ENCODE measurements around the gene LOC128125822.

The LOC128125822 gene

DNA sequence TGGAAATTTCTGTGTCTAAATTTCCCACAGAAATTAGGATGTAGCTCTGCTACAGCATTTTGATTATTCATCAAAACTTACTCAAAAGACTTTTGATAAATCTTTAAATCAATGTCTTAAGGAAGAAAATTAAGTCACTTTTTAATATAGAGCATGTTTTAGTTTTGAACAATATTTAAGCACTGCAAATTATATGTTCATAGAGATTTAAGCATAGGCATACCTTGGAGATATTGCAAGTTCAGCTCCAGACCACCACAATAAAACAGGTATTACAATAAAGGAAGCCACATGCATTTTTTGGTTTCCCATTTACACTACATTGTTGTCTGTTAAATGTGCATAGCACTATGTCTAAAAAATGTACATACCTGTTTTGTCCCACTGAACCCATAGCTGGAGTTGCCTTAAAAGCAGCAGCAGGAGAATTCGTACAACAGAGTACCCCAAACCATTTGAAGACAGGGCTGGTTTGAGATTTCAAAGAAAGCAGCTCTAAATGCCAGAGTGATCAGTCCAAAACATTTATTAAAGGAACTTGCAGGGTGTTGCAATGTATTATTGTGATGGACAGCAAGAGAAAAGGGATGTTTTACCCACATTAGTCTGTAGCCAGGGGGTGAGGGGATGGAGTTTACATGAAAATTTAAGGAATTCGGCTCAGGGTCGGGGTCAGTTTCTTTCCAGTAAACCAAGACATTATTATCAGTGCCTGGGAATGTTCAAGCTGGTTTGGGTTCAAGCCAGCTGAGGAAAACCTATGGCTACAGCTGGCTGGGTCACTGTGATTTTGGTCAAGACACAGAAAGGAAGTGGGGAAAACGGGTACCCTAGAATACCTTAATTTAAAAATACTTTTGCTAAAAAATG lies 6.3 kb upstream of the LOC128125822 start:
- no peaks in the 10 kb centered on the region for H3K79me2 ChIP-seq (ENCODE audit: control insufficient read depth, insufficient read depth, low read length)
- no peak for FAIRE-seq
- in situ Hi-C loops (cut with MboI), result no loop called here
- no peak for TF ChIP-seq FOS (IDR thresholded peaks at IDR 0.05; ENCODE audit: borderline replicate concordance, extremely low read depth, insufficient read length)
- TF ChIP-seq CHD1 (IDR thresholded peaks at IDR 0.05; ENCODE audit: low read depth, low read length), result no peak
- no peak for TF ChIP-seq RCOR1 (conservative IDR thresholded peaks at IDR 0.05; ENCODE audit: low read depth, low read length)
- TF ChIP-seq MTA2 (IDR thresholded peaks at IDR 0.05; ENCODE audit: low read depth), result no peak
- TF ChIP-seq ZBTB4 (CRISPR knock-in tag; IDR thresholded peaks at IDR 0.05), result no peak
- TF ChIP-seq FOXK2 (IDR thresholded peaks at IDR 0.05), result no peak
- TF ChIP-seq ZNF592 (IDR thresholded peaks at IDR 0.05), result no peak
- TF ChIP-seq, protein P1, sequence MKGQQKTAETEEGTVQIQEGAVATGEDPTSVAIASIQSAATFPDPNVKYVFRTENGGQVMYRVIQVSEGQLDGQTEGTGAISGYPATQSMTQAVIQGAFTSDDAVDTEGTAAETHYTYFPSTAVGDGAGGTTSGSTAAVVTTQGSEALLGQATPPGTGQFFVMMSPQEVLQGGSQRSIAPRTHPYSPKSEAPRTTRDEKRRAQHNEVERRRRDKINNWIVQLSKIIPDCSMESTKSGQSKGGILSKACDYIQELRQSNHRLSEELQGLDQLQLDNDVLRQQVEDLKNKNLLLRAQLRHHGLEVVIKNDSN (IDR thresholded peaks at IDR 0.05; ENCODE audit: borderline replicate concordance, extremely low read length, insufficient read depth, low read depth, low read length), result no peak
- no peak for TF ChIP-seq RUNX3 (IDR thresholded peaks at IDR 0.05; ENCODE audit: low read length)
- TF ChIP-seq SMARCA5 (IDR thresholded peaks at IDR 0.05), result no peak
- TF ChIP-seq, protein P2, sequence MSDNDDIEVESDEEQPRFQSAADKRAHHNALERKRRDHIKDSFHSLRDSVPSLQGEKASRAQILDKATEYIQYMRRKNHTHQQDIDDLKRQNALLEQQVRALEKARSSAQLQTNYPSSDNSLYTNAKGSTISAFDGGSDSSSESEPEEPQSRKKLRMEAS (IDR thresholded peaks at IDR 0.05; ENCODE audit: low read depth, low read length), result no peak
- no peak for TF ChIP-seq SUPT20H (IDR thresholded peaks at IDR 0.05; ENCODE audit: borderline replicate concordance, control insufficient read depth, low read depth, low read length)

More for the DNA sequence above, 6.3 kb upstream of the LOC128125822 start:
- ChIA-PET POLR2A (interaction anchor here (1.0 to 2.1 kb wide), 3 partner anchors 48 to 182 kb away, joined by 3 to 4 read pairs (median 4); no protein-coding TSS in a partner anchor), SMC1A (ENCODE audit: uncharacterized antibody, unreplicated experiment) (interaction anchor here (0.7 to 2.6 kb wide), 12 partner anchors 8 to 213 kb away, joined by 3 to 14 read pairs (median 4); partner anchors contain the start of gene PHF3), CTCF (interaction anchor here (0.5 to 2.1 kb wide), 10 partner anchors 9 to 213 kb away, joined by 3 to 9 read pairs (median 4); no protein-coding TSS in a partner anchor), RAD21 (ENCODE audit: unreplicated experiment) (interaction anchor here (0.6 to 2.2 kb wide), 7 partner anchors 8 to 213 kb away, joined by 3 to 9 read pairs (median 3); no protein-coding TSS in a partner anchor)
- WGBS (ENCODE audit: insufficient coverage, insufficient replicate concordance, low lambda C conversion rate, missing lambda C conversion rate), result 82% methylated on average over 4 of the region's 4 CpGs
- Histone ChIP-seq H3K36me3 (ENCODE audit: control insufficient read depth in 2 of 2, insufficient read depth in 2 of 2, low read length in 1 of 2) (no peaks in the 10 kb centered on the region), H3K4me2 (ENCODE audit: control insufficient read depth, insufficient read depth) (no peak overlapping the region), H4K20me1 (ENCODE audit: control insufficient read depth, insufficient read depth) (no peaks in the 10 kb centered on the region), H3K27me3 (replicated peaks in 1 of 2; ENCODE audit: control insufficient read depth in 2 of 2, insufficient read depth in 2 of 2, low read length in 1 of 2) (no peaks in the 10 kb centered on the region), H3K9ac (ENCODE audit: control insufficient read depth, insufficient read depth, low read length) (no peak overlapping the region), H3K27ac (ENCODE audit: control insufficient read depth, insufficient read depth) (no peak overlapping the region), H3K4me3 (no peak overlapping the region), H3K9me3 (replicated peaks; ENCODE audit: control insufficient read depth, insufficient read depth, low read length) (no peaks in the 10 kb centered on the region; the same call in 2 of the 3 replicates), H2AFZ (ENCODE audit: control insufficient read depth, low read depth, low read length) (no peak overlapping the region), H3K4me1 (ENCODE audit: control insufficient read depth, insufficient read depth, low read length) (no peaks in the 10 kb centered on the region)
- intact Hi-C loops (cut with micrococcal nuclease; ENCODE audit: unreplicated experiment), result no loop called here
- DNase-seq (ENCODE audit: low read depth, low spot score) (no peak), ATAC-seq (no peak)
- BruUV-seq (replicated peaks), result no TSS peak

Measured in GM12878 (cell line).